Measurements from ENCODE around the gene CCL24. TPM values are rescaled to one million over a fixed set of nuclear protein-coding genes. Genes with fewer than 3 reads are reported as not detected.
"Not testable (repeated sequence)": the region's sequence is repeated elsewhere in the genome, so short reads cannot be mapped to it uniquely, and the experiment has no call there.

The CCL24 gene
- polyA plus RNA-seq, 5 donors = 0.20 to 2.5 (median 0.49) TPM; not detected in 1

DNA sequence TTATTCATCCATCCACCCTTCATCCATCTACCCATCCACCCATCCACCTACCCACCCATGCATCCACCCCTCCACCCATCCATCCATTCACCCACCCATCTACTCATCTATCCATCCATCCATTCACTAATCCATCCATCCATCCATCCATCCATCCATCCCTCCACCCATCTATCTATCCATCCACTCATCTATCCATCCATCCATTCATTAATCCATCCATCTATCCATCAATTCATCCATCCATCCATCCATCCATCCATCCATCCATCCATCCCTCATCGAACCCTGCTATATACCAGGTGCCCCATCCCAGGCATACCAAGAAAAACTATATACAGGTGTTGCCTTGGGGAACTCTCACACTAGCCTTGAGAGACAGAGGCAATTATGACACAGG lies 7.1 kb upstream of the CCL24 start:
- DNase-seq = no peak

DNA sequence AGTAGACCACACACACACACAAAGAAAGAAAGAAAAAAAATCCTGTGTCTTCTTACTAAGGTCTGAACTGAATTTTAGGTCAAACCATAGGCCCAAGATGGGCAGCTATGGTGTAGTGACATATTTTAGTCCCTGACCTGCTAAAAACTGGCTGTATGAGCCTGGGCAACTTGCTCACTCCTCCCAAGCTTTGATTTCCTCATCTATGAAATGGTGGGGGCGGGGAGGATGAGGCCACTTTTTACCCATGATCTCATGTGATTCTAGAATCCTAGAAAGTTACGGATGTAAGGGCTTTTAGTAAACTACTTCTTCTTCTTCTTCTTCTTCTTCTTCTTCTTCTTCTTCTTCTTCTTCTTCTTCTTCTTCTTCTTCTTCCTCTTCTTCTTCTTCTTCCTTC lies 6.1 kb upstream of the CCL24 start:
- DNase-seq = no peak

DNA sequence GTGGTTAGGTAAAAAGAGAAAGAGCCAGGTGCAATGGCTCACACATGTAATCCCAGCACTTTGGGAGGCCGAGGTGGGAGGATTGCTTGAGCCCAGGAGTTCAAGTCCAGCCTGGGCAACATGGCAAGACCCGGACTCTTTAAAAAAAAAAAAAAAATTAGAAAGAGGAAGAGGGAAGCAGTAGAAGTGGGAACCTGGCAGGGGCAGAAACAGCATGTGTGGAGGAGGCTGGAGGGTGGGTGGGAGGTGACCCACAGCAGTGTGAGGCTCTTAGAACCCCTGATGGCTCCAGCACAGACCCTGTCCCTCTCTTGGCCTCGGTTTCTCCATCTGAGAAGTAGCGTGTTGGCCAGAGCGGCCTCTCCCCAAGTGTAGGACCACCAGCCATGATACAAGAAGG lies 4.9 kb upstream of the CCL24 start:
- DNase-seq = no peak

DNA sequence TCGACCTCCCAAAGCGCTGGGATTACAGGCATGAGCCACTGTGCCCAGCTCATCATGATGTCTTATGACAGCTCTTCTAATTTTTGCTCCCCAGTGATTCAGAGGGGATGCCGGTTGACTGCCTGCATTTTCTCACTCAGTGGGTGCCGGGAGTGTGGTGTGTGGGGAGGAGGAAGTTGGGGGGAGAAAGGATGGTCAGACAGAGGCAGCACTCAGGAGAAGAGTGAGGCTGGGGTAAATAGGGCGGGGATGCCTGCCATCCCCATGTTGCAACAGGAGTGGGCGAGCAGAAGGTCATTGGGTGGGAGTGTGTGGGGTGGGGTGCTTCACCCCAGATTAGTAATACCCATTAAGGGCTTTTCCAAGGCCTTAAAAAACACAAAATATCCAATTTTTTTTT lies 3.5 kb upstream of the CCL24 start:
- no peak for DNase-seq

DNA sequence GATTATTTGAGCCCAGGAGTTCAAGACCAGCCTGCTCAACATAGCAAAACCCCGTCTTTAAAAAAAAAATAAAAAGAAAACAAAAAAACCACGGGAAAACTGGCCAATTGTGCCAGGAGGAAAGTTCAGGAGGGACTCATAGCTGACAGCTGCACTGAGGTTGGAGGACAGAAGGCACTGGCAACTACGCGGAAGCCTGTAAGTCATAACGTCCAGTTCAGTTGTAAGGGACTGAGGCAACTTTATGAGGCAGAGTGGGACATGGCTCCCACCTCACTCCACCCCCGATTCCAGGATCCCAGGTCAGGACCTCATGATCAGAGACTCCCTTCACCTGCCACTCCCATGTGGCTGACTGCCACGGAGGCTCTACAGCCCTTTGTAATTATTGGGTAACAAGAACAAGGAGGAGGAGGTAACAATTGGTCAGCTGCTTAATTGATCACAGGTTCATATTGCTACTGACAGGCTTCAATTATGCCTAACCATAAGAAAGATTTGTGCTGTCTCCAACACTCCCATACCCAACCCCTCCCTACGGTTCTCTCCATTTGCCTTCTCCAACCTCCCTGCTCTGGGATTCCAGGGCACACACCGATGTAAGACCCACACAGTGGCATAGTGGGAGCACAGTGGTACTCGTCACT lies 1.9 kb upstream of the CCL24 start:
- DNase-seq = no peak

DNA sequence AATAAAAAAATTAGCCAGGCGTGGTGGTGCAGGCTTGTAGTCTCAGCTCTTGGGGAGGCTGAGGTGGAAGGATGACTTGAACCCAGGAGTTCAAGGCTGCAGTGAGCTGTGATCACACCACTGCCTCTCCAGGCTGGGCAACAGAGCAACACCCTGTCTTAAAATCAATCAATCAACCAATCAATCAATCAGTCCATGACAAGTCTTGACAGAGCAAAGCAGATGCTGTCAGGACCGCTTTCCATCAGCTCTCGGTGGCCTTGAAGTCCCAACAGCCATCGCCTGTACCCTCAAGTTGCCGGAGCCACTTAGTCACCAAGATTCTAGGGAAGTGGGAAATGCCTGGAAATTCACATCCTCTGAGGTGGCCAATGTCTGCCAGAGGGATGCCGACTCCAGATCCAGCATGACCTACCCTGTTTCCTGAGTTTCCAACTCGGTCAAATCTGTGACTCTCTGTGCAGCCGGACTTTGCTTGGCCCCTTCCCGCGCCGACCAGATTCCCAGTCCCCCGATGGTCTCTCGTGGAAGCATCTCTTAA lies 871 bp upstream of the CCL24 start:
- DNase-seq = no peak

DNA sequence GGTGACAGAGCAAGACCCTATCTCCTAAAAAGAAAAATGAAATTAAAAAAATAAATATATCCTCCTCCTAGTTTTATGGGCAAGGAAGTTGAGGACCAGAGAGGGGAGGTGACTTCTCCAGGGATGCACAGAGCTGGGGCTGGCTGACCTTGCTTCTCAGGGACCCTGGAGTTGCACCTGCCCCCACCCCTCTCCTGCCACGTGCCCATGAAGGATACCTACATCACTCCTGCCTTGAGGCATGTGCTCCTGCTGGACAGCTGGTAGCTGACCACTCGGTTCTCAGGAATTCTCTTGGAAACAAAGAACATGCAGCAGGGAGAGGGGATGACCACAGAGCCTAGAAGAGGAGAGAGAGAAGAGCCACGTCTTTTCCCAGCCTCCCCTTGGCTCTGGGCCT lies 522 bp downstream of the CCL24 start:
- no peak for DNase-seq

DNA sequence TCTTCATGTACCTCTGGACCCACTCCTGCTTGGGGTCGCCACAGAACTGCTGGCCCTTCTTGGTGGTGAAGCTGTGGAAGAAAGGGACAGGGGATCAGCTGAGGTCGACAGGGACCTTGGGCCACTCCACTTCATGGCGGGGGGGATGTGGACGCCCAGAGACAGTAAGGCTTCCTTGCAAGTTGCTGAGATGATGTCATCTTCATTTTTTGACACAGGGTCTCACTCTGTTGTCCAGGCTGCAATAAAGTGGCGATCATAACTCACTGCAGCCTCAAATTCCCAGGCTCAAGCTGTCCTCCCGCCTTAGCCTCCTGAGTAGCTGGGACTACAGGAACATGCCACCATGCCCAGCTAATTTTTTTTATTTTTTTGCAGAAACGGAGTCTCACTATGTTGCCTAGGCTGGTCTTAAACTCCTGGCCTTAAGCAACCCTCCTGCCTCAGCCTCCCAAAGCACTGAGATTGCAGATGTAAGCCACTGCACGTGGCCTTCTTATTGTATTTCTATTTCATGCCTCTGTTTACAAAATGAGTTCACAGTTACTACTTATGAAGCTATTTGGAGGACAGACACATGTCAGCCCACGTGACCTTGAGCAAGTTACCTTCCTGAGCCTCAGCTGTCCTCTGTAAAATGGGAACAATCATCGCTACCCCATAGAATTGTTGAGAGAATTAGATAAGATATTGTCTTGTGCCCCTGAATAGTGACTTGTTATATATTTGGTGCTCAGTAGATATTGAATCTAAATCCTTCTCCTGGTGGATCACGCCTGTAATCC lies 1.5 kb downstream of the CCL24 start:
- DNase-seq = no peak

DNA sequence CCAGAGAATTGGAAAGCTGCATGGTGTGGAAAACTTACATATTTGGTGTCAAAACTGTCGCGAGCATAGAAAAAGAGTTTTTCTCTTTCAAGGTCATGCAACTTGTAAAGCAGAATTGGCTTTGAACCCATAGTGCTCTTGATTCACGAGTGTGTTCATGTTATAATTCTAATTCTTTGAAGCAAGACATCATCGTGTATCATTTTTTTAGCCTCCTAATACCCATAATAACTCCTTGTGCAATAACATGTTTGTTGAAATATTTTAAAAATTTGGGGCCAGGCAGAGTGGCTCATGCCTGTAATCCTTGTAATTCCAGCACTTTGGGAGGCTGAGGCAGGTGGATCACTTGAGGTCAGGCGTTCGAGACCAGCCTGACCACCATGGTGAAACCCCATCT lies 4.2 kb downstream of the CCL24 start:
- DNase-seq = no peak

DNA sequence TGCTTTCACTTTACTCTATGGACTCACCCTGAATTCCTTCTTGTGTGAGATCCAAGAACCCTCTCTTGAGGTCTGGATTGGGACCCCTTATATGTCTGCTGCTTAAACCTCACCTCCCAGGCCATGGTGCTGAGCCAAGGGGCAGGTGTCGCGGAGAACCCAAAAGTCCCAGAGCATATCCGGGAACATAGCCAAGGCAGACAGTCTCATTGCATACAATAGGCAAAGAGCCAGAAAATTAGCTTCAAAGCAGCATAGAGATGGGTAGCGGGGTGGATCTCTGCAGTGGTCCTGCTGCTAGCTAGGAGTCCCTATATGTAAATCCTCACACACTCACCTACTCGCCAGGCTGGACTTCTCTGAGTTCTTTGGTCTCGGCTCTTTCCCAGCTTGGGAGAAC lies 5.5 kb downstream of the CCL24 start:
- no peak for DNase-seq

DNA sequence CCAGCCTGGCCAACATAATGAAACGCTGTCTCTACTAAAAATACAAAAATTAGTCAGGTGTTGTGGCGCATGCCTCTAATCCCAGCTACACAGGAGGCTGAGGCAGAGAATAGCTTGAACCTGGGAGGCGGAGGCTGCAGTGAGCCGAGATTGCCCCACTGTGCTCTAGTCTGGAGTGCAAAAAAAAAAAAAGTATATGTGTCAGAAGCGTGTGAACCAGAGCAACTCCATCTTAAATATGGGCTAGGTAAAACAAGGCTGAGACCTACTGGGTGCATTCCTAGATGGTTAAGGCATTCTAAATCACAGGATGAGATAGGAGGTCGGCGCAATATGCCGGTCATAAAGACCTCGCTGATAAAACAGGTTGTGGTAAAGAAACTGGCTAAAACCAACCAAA lies 6.2 kb downstream of the CCL24 start:
- DNase-seq = no peak

DNA sequence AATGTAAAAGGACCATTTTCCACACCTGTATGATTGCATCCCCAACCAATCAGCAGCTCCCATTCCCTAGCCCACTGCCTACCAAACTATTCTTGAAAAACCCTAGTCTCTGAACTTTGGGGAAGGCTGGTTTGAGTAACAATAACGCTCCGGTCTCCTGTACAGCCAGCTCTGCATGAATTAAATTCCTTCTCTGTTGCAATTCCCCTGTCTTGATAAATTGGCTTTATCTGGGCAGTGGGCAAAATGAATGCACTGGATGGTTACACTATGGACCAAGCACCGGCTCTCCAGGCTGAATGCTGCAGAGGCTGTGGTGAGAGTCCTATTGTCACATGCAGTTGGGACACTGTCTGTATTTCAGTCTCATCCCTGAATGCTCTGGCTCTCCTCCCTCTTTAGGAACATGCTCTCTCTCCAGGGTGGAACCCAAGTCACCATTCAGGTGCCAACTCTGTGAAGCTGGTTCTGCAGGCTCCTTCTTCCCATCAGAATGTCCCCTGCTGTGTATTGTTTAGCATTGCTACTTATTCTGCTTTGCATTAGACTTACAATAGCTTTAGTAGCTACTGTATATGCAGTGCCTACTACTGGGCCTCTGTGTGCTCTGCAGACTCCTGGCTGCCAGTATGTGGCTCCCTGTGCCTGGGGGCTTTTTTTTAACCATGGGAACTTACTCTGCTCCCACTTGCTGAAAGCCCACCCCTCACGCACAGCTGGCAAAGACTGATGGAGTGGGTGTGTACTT lies 6.9 kb downstream of the CCL24 start:
- no peak for DNase-seq

DNA sequence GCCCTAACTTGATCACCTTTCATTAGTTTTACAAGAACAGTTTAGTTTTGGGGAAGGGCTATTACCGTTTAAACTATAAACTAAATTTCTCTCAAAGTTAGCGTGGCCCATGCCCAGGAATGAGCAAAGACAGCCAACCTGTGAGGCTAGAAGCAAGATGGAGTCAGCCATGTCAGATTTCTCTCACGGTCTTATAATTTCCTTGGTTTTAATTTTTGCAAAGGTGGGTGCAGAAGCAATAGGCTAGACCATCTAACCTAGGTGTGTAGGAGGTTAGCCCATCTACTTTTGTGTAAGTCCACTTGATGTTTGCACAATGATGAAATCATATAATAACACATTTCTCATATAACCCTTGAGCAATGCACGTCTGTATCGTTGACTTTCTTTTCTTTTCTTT lies 8.9 kb downstream of the CCL24 start:
- no peak for DNase-seq

DNA sequence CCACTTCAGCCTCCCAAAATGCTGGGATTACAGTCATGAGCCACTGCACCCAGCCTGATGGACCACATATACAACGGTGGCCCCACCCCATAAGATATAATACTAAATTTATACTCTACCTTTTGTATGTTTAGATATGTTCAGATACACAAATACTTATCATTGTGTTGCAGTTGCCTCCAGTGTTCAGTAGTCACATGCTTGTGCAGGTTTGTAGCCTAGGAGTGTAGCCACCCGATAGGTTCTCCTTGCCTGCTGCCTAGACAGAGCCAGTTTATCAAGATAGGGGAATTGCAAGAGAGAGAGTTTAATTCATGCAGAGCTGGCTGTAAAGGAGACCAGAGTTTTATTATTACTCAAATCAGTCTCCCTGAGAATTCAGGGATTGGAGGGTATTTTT lies 9.6 kb downstream of the CCL24 start:
- DNase-seq = no peak

DNA sequence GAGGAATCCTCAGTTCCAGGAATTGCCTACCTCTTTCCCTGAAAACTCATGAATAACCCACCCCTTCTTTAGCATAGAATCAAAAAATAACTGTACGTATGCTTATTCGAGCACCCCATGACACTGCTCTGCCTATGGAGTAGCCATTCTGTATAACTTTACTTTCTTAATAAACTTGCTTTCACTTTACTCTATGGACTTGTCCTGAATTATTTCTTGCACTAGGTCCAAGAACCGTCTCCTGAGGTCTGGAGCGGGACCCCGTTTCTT lies 11.1 kb downstream of the CCL24 start:
- DNase-seq = no peak

DNA sequence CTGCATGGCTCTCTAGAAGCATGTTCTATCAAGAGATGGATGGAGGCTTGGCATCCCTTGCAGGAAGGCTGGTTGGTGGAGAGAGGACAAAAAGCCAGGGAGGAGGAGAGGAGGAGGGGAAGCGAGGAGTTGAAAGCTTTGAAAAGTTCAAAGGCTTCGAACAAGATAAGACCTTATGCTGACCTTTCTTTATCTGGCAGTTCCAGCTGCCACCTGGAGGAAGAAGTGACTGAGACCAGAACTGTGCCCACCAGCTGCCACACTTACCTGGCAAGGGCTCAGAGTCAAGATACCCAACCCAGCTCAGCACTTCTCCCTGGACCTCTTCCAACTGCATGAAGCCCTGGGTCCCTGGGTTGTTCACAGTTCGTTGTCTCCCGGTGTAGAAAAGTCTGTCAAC lies 14.8 kb downstream of the CCL24 start:
- DNase-seq = no peak

DNA sequence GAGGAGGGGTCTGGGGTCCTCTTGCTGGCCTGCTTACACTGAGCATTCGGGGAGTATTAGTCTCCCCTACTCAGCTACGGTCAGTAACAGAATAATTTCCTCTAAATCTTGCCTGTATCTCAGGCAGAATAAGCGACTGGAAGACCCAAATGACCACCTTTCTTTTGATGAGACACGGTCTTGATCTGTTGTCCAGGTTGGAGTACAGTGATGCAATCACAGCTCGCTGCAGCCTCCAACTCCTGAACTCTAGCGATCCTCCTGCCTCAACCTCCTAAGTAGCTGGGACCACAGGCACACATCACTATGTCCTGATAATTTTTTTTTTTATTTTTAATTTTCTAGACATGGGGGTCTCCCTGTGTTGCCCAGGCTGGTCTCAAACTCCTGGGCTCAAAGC lies 17.2 kb downstream of the CCL24 start:
- DNase-seq = no peak

DNA sequence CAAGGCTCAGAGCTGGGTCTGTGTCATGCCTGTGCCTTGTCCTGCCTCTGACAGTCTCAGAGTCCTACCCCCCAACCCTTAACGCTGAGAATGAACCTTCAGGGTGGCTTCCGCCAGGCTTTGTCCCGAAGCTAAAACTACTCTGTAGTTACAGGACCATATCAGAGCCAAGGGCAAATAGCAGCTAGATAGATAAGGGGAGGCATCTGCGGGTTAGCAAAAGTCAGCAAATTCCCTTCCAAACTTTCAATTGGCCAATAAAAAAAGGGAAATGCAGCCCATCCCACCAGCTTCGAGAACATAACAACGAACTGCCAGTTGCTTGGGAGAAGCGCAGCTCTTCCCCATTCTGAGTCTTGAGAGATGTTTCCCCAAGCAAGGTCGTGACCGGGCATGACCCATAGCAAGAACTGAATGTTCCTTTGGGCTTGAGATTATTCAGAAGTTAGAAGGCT lies 17.7 kb downstream of the CCL24 start:
- DNase-seq = peak; percentile 27 to 55

DNA sequence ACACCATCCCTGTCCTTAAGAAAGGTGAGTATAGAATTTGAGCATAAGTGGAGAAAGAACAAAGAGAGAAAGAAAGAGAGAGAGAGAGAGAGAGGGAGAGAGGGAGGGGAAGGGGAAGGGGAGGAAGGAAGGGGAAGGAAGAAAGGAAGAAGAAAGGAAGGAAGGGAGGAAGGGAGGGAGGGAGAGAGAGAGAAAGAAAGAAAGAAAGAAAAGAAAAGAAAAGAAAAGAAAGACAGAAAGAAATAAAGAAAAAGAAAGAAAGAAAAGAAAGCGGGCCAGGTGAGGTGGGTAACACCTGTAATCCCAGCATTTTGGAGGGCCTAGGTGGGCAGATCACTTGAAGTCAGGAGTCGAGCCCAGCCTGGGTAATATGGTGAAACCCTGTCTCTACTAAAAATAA lies 19.9 kb downstream of the CCL24 start:
- DNase-seq = no peak

DNA sequence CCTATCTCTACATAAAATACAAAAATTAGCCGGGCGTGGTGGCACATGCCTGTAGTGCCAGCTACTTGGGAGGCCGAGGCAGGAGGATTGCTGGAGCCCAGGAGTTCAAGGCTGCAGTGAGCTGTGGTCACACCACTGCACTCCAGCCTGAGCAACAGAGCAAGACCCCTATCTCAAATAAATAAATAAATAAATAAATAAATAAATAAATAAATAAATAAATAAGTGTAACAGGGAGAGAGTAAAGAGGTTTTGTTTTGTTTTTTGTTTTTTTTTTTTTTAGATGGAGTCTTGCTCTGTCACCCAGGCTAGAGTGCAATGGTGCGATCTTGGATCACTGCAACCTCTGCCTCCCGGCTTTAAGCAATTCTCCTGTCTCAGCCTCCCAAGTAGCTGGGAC lies 21.0 kb downstream of the CCL24 start:
- DNase-seq = not testable (repeated sequence)

DNA sequence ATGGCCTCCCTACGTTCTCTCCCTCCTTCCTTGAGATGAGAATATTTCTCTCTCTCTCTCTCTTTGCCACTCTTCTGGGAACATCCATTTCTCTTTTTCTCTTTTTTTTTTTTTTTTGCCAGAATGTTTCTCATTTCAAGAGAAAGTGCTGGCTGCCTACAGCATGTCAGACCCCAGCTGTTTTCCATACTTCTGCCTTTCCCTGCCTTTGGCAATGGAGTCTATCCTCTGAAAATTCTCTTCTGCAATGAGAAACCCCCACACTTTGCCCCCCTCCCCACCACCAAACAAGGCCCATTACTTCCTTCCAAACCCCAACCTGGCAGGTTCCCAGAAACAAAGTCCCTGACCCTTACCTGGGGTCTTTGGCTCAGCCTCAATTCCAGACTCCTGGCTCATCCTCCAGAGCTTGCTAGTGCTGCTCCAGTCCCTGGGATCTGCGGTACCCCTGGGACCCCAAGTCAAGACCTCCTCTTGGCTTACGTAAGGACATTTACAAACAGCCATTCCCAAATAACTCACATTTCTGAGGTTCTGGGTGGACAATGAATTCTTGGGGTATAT lies 24.2 kb downstream of the CCL24 start:
- peak; percentile 16 to 19 for DNase-seq

DNA sequence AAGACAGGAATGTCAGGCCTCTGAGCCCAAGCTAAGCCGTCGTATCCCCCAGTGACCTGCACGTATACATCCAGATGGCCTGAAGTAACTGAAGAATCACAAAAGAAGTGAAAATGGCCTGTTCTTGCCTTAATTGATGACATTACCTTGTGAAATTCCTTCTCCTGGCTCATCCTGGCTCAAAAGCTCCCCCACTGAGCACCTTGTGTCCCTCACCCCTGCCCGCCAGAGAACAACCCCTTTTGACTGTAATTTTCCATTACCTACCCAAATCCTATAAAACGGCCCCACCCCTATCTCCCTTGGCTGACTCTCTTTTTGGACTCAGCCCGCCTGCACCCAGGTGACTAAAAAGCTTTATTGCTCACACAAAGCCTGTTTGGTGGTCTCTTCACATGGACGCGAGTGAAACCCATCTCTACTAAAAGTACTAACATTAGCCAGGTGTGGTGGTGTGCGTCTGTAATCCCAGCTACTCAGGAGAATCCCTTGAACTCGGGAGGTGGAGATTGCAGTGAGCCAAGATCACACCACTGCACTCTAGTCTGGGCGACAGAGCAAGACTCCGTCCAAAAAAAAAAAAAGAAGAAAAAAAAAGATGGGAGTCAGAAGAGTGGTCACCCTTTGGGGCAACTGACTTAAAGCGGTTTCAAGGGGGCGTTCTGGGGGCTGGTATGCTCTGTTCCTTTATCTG lies 25.3 kb downstream of the CCL24 start:
- not testable (repeated sequence) for DNase-seq
